GM21360 (cell line): ENCODE results near the gene CBLC.
A peak's percentile ranks its signal among the peaks of the same experiment; 100 is the strongest.
"Not testable (repeated sequence)": the region's sequence is repeated elsewhere in the genome, so short reads cannot be mapped to it uniquely, and the experiment has no call there.

Experiments
- ATAC-seq: cut with Tn5 transposase; IDR thresholded peaks from one replicate; pipeline ENCODE4 v1.9.1; 2021; ENCODE audit warnings: mild to moderate bottlenecking, moderate library complexity; ENCODE audit not compliant: unreplicated experiment

Gene CBLC

DNA sequence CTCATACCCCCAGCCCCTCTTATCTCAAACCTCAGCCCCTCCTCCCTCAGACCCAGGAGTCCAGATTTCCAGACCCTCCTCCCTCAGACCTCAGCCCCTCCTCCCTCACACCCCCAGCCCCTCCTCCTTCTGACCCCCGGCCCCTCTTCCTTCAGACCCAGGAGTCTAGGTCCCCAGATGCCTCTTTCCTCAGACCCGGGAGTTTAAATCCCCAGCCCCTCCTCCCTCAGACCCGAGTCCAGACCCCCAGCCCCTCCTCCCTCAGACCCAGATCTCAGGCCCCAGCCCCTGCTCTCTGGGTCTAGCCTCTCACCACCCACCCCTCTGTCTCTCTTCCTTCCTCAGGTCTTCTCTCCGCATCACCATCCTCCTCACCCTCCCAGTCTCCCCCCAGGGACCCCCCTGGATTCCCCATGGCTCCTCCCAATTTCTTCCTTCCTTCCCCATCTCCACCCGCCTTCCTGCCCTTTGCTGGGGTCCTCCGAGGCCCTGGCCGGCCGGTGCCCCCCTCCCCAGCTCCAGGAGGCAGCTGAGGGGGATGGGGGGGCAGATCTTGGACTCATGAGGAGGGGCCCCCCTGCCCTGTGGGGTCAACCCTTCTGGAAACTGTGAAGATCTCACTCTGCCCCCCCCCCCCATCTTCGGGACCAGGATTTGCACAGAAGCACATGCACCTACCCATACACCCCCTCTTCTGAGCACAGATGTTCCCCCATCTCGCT, 18.4 kb upstream of the CBLC start:
- ATAC-seq: no peak

DNA sequence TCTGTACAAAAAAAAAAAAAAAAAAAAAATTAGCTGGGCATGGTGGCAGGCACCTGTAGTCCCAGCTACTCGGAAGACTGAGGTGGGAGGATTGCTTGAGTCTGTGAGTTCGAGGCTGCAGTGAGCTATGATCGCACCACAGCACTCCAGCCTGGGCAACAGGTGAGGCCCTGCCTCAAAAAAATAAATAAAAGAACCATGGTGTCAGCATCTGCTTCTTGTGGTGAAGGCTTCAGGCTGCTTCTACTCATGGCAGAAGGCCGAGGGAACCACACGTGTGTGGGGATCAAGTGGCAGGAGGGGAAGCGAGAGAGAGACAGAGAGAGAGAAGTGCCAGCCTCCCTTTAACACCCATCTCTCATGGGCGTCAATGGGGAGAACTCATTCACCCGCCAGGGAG, 15.7 kb upstream of the CBLC start:
- ATAC-seq: no peak

DNA sequence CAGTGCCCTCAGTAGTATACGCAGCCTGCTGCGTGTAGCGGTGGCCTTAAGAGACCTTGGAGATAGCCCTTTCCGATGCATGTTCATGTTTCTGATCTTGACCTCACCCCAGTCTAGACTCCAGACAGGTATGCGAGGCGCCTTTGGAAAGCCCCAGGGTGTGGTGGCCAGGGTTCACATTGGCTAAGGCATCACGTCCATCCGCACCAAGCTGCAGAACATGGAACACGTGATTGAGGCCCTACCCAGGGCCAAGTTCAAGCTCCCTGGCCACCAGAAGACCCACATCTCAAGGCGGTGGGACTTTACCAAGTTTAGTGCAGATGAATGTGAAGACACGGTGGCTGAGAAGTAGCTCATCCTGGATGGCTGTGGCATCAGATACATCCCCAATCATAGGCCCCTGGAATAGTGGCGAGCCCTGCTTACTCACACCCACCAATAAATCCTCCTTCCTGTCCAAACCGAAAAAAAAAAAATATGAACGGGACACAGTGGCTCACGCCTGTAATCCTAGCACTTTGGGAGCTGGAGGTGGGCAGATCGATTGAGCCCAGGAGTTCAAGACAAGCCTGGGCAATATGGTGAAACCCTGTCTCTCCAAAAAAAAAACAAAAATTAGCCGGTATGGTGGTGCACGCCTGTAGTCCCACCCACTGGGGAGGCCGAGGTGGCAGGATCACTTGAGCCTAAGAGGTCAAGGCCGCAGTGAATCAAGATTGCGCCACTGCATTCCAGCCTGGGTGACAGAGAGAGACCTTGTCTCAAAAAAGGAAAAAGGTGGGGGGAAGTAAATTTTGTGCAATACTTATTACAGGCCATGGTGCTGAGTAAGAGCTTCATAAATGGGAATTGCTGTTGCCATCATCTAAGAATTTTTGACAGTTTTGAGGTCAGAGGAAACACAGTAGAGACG, 12.4 kb upstream of the CBLC start:
- no peak for ATAC-seq

GRCh38 chr19:44765949-44766335, 11.7 kb upstream of the CBLC start:
- no peak for ATAC-seq

DNA sequence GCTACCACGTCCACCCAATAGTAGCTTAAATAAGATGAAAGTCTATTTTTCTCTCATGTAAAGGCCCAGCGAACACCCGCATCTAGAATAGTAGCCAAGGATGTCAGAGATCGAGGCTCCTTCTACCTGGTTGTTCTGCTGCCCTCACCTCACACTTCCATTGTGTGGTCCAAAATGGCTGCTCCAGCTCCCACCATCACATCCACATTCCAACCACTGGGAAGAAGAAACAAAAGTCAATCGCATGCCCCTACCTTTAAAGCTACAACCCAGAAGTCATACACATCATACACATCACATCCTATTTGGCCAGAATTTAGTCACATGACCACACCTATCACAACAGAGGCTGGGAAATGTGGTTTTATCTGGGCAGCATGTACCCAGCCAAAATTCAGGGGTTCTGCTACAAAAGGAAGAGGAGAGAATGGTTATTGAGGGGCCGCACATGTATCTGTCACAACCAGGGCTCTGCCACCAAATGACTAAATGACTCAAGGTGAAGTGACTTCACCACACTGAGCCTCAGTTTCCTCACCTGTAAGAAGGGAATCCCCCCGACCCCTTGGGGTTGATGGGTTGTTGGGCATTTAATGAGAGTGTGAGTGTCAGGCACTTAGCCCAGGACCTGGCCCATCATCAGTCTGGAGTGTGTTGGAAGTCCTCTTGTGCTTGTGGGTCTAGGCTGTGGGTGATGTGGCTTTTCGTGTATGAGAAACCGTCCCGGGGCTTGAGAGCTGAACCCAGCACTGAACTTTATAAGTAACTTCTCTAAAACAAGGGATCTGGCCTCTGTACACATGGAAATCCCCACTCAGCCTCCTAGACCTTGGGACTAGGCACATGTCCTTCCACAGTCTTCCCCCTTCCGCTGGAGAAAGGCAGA, 10.2 kb upstream of the CBLC start:
- no peak for ATAC-seq

- ATAC-seq: peak; percentile 97
Observed at GRCh38 chr19:44770550-44771257, 7.0 kb upstream of the CBLC start.

- not testable (repeated sequence) for ATAC-seq
Observed at GRCh38 chr19:44772144-44772543, 5.5 kb upstream of the CBLC start.

DNA sequence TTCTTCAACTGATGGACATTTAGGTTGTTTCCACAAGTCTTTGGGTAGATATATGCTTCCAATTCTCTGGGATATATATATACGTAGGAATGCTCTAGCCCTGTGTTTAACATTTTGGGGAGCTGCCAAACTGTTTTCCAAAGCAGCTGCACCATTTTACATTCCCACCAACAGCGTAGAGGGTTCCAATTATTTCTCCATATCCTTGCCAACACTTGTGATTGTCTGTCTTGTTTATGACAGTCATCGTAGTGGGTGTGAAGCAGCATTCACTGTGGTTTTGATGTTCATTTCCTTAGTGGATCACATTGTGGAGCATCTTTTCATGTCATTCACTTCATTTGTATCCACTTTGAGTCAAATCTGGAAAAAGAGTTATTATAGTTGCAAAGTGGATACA, 4.7 kb upstream of the CBLC start:
- ATAC-seq: no peak

- no peak for ATAC-seq
Observed at GRCh38 chr19:44775676-44776240, 1.9 kb upstream of the CBLC start.

- no peak for ATAC-seq
Observed at GRCh38 chr19:44776402-44777096, 1.1 kb upstream of the CBLC start.

DNA sequence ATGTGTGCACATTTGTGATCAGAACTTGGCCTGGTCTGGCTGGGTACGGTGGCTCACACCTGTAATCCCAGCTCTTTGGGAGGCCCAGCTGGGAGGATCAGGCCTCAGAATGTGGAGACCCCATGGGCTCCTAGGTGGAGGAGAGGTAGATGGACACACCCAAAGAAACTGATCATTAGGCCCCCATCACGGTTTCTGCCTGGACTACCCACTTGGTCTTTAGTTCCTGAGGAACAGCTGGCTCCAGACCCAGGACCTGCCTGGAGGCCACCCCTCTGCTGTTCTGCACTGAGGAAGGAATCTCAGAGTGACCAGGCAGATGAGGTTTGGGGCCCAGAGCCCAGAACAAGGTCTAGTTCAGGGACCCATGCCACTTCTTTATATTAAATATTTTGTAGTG, 1.5 kb downstream of the CBLC start:
- ATAC-seq: no peak

DNA sequence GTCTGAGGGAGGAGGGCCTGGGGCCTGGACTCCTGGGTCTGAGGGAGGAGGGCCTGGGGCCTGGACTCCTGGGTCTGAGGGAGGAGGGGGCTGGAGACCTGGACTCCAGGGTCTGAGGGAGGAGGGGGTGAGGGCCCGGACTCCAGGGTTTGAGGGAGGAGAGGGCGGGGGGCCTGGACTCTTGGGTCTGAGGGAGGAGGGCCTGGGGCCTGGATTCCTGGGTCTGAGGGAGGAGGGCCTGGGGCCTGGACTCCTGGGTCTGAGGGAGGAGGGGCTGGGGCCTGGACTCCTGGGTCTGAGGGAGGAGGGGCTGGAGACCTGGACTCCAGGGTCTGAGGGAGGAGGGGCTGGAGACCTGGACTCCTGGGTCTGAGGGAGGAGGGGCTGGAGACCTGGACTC, 4.0 kb downstream of the CBLC start:
- not testable (repeated sequence) for ATAC-seq

DNA sequence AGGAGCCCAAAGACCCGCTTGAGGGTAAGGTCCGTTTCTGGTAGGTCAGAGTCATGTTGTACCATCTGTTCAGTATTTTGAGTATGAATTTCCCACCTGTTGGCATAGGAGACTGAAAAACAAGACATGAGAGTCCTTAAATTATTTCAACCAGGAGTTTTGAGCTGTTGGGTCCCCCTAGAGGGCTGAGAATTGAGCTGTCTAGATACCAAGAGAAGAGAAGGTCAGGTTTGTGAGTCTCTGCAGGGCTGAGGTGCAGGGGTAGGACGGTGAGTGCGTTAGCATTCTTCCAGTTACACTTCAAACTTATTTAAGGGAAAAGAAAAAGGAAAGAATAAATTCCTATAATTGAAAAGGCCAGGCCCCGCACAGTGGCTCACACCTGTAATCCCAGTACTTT, 5.0 kb downstream of the CBLC start:
- no peak for ATAC-seq

- no peak for ATAC-seq
Observed at GRCh38 chr19:44783545-44783944, 5.9 kb downstream of the CBLC start.

GRCh38 chr19:44785271-44785670, 7.6 kb downstream of the CBLC start:
- ATAC-seq: no peak

- no peak for ATAC-seq
Observed at GRCh38 chr19:44785993-44786392, 8.3 kb downstream of the CBLC start.

DNA sequence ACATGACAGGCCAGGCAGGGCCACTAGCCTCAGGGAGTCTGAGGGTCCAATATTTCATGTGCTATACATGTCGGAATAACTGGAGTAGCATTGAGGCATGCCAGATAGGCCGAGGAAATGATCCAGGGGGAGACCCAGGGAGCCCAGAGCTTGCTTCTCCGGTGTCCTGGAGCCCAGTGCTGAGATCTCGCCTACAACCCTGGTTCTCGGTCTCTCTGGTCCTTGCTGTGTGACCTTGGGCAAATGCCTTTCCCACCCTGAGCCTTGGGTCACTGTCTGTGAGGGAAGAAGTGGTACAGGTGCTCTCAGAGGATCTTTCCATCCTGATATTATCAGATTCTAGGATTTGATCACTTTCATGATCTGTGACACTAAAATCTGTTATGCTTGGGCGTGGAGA, 11.3 kb downstream of the CBLC start:
- no peak for ATAC-seq

GRCh38 chr19:44789943-44790483, 12.3 kb downstream of the CBLC start:
- no peak for ATAC-seq

- no peak for ATAC-seq
Observed at GRCh38 chr19:44792281-44792680, 14.6 kb downstream of the CBLC start.
